B cell (primary cell): ENCODE results near the gene OPHN1. TPM values are rescaled to one million over a fixed set of nuclear protein-coding genes. Genes with fewer than 3 reads are reported as not detected.

ENCODE experiments used
- ATAC-seq: fragments of 200-7000 bp; cut with Tn5 transposase; one replicate; pipeline ENCODE4 v1.10.0; 2021; ENCODE audit warnings: low read depth, mild to moderate bottlenecking, moderate number of reproducible peaks, moderate library complexity
- CTCF ChIA-PET: fragments of 350-600 bp; sonication (Branson Sonifier 250); formaldehyde crosslinking; loops from one replicate; lab custom pipeline; 2021; ENCODE audit warnings: antibody characterized with exemption, inconsistent platforms; lab: Charles Lee
- POLR2A ChIA-PET: fragments of 350-600 bp; sonication (Branson Sonifier 250); formaldehyde crosslinking; loops from one replicate; lab custom pipeline; 2021; ENCODE audit warnings: antibody characterized with exemption; lab: Charles Lee
- DNase-seq: peaks from one replicate; pipeline ENCODE4 v3.0.0; 2013
- H2AFZ ChIP-seq: 2 replicates; pipeline ENCODE4 v1.6.1; 2012; ENCODE audit warnings: mild to moderate bottlenecking, low read depth, low read length; ENCODE audit not compliant: insufficient read depth, poor library complexity, severe bottlenecking
- H3K27ac ChIP-seq, 2 donors: 1 replicate in 1 of 2; 2 replicates in 1 of 2; pipeline ENCODE4 v1.5.1; 2012 to 2013; ENCODE audit warnings: low read length in 2 of 2, mild to moderate bottlenecking in 2 of 2, moderate library complexity in 1 of 2
- H3K27me3 ChIP-seq, 4 experiments: fragments of 200-600 bp in 1 of 4; sonication (generic) in 1 of 4; replicated peaks in 1 of 4; 1 replicate in 2 of 4; 2 replicates in 2 of 4; pipeline versions ENCODE4 v1.6.1 to v1.7.0; 2013 to 2016; ENCODE audit warnings: low read length in 3 of 4, mild to moderate bottlenecking in 2 of 4, mixed read lengths in 1 of 4, moderate library complexity in 1 of 4; ENCODE audit not compliant: insufficient read depth in 4 of 4, control insufficient read depth in 3 of 4; ENCODE audit errors: control extremely low read depth in 1 of 4
- H3K36me3 ChIP-seq, 2 experiments: replicated peaks in 1 of 2; 1 replicate in 1 of 2; 2 replicates in 1 of 2; pipeline versions ENCODE4 v1.6.1 to v1.7.1; 2013; ENCODE audit warnings: low read length in 1 of 2; ENCODE audit not compliant: insufficient read depth in 2 of 2, control insufficient read depth in 1 of 2; ENCODE audit errors: control extremely low read depth in 1 of 2, extremely low read depth in 1 of 2
- H3K4me1 ChIP-seq, 2 donors: fragments of 200-600 bp in 1 of 2; sonication (generic) in 1 of 2; 1 replicate in 1 of 2; 2 replicates in 1 of 2; pipeline versions ENCODE4 v1.5.1 to v1.6.1; 2013 to 2017; ENCODE audit warnings: low read length in 2 of 2; ENCODE audit not compliant: control insufficient read depth in 2 of 2, insufficient read depth in 2 of 2
- H3K4me2 ChIP-seq: replicated peaks from 2 replicates; pipeline ENCODE3; 2012; ENCODE audit warnings: mild to moderate bottlenecking, low read depth, low read length; ENCODE audit not compliant: poor library complexity, severe bottlenecking
- H3K4me3 ChIP-seq, 5 experiments: fragments of 200-600 bp in 1 of 5; sonication (generic) in 1 of 5; 1 replicate in 3 of 5; 2 replicates in 2 of 5; pipeline versions ENCODE4 v1.5.1 to v1.7.0; 2011 to 2016; ENCODE audit warnings: low read length in 4 of 5, mild to moderate bottlenecking in 4 of 5, low read depth in 2 of 5, control low read depth in 1 of 5, moderate library complexity in 1 of 5; ENCODE audit not compliant: insufficient read depth in 1 of 5; ENCODE audit errors: control extremely low read depth in 1 of 5, extremely low read depth in 1 of 5
- H3K79me2 ChIP-seq: fragments of 200-600 bp; sonication (generic); one replicate; pipeline ENCODE4 v1.6.0; 2016; ENCODE audit warnings: low read length; ENCODE audit not compliant: control insufficient read depth, insufficient read depth
- H3K9ac ChIP-seq: fragments of 200-600 bp; sonication (generic); 2 replicates; pipeline ENCODE4 v1.6.1; 2017; ENCODE audit warnings: mild to moderate bottlenecking, low read length, moderate library complexity
- H3K9me3 ChIP-seq, 3 donors: one replicate each; pipeline versions ENCODE4 v1.6.1 to v1.7.1; 2013; ENCODE audit warnings: low read length in 2 of 3; ENCODE audit not compliant: control insufficient read depth in 2 of 3, insufficient read depth in 1 of 3; ENCODE audit errors: control extremely low read depth in 1 of 3
- H4K20me1 ChIP-seq: 2 replicates; pipeline ENCODE4 v1.6.0; 2012; ENCODE audit warnings: mild to moderate bottlenecking, low read length; ENCODE audit not compliant: insufficient read depth, control insufficient read depth, poor library complexity, severe bottlenecking
- H3K27ac Mint-ChIP-seq: one replicate; pipeline ENCODE4 v1.8.0; 2021; ENCODE audit warnings: mixed read lengths
- H3K27me3 Mint-ChIP-seq: one replicate; pipeline ENCODE4 v1.8.0; 2021; ENCODE audit warnings: mixed read lengths
- H3K4me1 Mint-ChIP-seq: one replicate; pipeline ENCODE4 v1.8.0; 2021; ENCODE audit warnings: mixed read lengths
- H3K4me3 Mint-ChIP-seq: one replicate; pipeline ENCODE4 v1.8.0; 2021; ENCODE audit warnings: mixed read lengths
- H3K9me3 Mint-ChIP-seq: one replicate; pipeline ENCODE4 v1.8.0; 2022; ENCODE audit warnings: mixed read lengths; ENCODE audit not compliant: insufficient read depth
- EZH2 ChIP-seq: IDR thresholded peaks from 2 replicates; pipeline ENCODE4 v1.6.1; 2012; ENCODE audit warnings: borderline replicate concordance, low read depth, mild to moderate bottlenecking, moderate library complexity, low read length; ENCODE audit not compliant: insufficient read depth, poor library complexity, severe bottlenecking
- WGBS: methylation state at CpG from one replicate; pipeline ENCODE4 v1.1.5; 2013; ENCODE audit warnings: missing lambda C conversion rate; ENCODE audit not compliant: insufficient coverage; 5-methylcytosine and 5-hydroxymethylcytosine counted together
- intact Hi-C: fragments of 100-400 bp; cut with micrococcal nuclease; formaldehyde crosslinking; loops from one replicate; pipeline ENCODE4 v1.10.0; 2022
- polyA plus RNA-seq: library from polyadenylated mRNA; depleted of rRNA; stranded (reverse); fragments of >200 nt; gene quantifications from 2 replicates; pipeline ENCODE4 v1.2.3, GENCODE V29; 2012
- total RNA-seq, 2 donors: library from RNA; stranded (reverse); fragments of 120-200 nt in 1 of 2; gene quantifications; 1 replicate in 1 of 2; 2 replicates in 1 of 2; pipeline versions ENCODE4 v1.2.3 to v1.2.4, GENCODE V29; 2013 to 2022
- TF ChIP-seq, protein P1 (sequence below): fragments of 200-600 bp; IDR thresholded peaks from one replicate; pipeline ENCODE4 v1.8.0; 2022; ENCODE audit warnings: antibody characterized with exemption, mild to moderate bottlenecking

OPHN1 gene
- total and polyA plus RNA-seq, 2 donors (not counting 1 experiment from before 2014, with no cell fraction given) = 0.03 to 0.17 TPM

- Histone ChIP-seq H3K79me2 (no peaks in the 10 kb centered on the region), H3K4me1 (no peaks in the 10 kb centered on the region), H2AFZ (no peak overlapping the region), H3K9ac (no peak overlapping the region), H3K36me3 (no peaks in the 10 kb centered on the region), H3K4me2 (no peak overlapping the region), H3K9me3 (no peaks in the 10 kb centered on the region), H3K27me3 (no peaks in the 10 kb centered on the region), H3K27ac (no peak overlapping the region), H3K4me3 (no peak overlapping the region), H4K20me1 (no peaks in the 10 kb centered on the region)
- DNase-seq (no peak), ATAC-seq (no peak)
- H3K27me3 Mint-ChIP-seq = no peaks in the 10 kb centered on the region
- no peak overlapping the region for H3K4me3 Mint-ChIP-seq
- CTCF ChIA-PET = no interaction called here
- H3K9me3 Mint-ChIP-seq = no peaks in the 10 kb centered on the region
- H3K27ac Mint-ChIP-seq = no peak overlapping the region
- POLR2A ChIA-PET = no interaction called here
- intact Hi-C loops = no loop called here
- no peak for TF ChIP-seq EZH2
- TF ChIP-seq, protein P1, sequence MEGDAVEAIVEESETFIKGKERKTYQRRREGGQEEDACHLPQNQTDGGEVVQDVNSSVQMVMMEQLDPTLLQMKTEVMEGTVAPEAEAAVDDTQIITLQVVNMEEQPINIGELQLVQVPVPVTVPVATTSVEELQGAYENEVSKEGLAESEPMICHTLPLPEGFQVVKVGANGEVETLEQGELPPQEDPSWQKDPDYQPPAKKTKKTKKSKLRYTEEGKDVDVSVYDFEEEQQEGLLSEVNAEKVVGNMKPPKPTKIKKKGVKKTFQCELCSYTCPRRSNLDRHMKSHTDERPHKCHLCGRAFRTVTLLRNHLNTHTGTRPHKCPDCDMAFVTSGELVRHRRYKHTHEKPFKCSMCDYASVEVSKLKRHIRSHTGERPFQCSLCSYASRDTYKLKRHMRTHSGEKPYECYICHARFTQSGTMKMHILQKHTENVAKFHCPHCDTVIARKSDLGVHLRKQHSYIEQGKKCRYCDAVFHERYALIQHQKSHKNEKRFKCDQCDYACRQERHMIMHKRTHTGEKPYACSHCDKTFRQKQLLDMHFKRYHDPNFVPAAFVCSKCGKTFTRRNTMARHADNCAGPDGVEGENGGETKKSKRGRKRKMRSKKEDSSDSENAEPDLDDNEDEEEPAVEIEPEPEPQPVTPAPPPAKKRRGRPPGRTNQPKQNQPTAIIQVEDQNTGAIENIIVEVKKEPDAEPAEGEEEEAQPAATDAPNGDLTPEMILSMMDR = no peak
- WGBS = no CpG with 5 or more reads among the region's 2 CpGs
- no peaks in the 10 kb centered on the region for H3K4me1 Mint-ChIP-seq
These were observed 12.7 kb downstream of the OPHN1 start for GRCh38 chrX:68420559-68420958.

DNA sequence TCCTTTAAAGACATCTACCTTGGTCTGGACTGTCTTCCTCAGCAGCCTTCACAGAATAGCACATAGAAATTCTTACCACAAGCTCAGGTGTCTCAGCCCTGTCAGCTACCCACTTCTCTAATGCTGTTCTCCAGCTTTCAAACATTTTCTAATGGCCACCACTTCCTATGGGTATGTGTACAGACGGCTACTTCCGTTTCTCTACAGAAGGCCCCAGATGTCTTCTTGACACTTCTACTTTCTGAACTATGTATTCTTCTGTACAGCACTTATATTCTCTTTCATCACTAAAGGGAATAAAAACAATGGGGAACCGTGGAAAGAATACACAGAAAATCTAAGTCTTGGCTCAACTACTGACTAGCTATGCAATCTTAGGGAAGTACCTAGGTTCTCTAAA, 13.3 kb downstream of the OPHN1 start:
- no peak overlapping the region for H3K27ac ChIP-seq
- intact Hi-C loops = no loop called here
- no peak overlapping the region for H2AFZ ChIP-seq
- Mint-ChIP-seq H3K4me3 (no peak overlapping the region), H3K9me3 (no peaks in the 10 kb centered on the region), H3K27me3 (no peaks in the 10 kb centered on the region), H3K27ac (no peak overlapping the region), H3K4me1 (no peaks in the 10 kb centered on the region)
- no peaks in the 10 kb centered on the region for H4K20me1 ChIP-seq
- no peak for DNase-seq
- H3K36me3 ChIP-seq = no peaks in the 10 kb centered on the region
- no peak overlapping the region for H3K9ac ChIP-seq
- no peaks in the 10 kb centered on the region for H3K9me3 ChIP-seq
- no peak overlapping the region for H3K4me2 ChIP-seq
- H3K4me3 ChIP-seq = no peak overlapping the region
- ChIA-PET POLR2A (no interaction called here), CTCF (no interaction called here)
- no peak for ATAC-seq
- TF ChIP-seq, protein P1 = no peak
- TF ChIP-seq EZH2 = no peak
- no peaks in the 10 kb centered on the region for H3K4me1 ChIP-seq
- WGBS = no CpG with 5 or more reads among the region's 3 CpGs
- H3K79me2 ChIP-seq = no peaks in the 10 kb centered on the region
- no peaks in the 10 kb centered on the region for H3K27me3 ChIP-seq
